GM19043 (cell line): ENCODE data around the gene RNASE1.

Experiments used
- ATAC-seq: cut with Tn5 transposase; IDR thresholded peaks from one replicate; pipeline ENCODE4 v1.9.1; 2021; ENCODE audit warnings: low read depth; ENCODE audit not compliant: unreplicated experiment

The RNASE1 gene

GRCh38 chr14:20809917-20810316 is 7.3 kb upstream of the RNASE1 start:
- no peak for ATAC-seq

- no peak for ATAC-seq
Measured at GRCh38 chr14:20808162-20808483, 5.5 kb upstream of the RNASE1 start.

GRCh38 chr14:20807304-20808161 is 4.9 kb upstream of the RNASE1 start:
- ATAC-seq = no peak

GRCh38 chr14:20805485-20805884 is 2.8 kb upstream of the RNASE1 start:
- no peak for ATAC-seq

- ATAC-seq = no peak
Measured at GRCh38 chr14:20803223-20803622, 579 bp upstream of the RNASE1 start.

GRCh38 chr14:20801726-20802125 is 918 bp downstream of the RNASE1 start:
- no peak for ATAC-seq

GRCh38 chr14:20799892-20800544 is 2.6 kb downstream of the RNASE1 start:
- ATAC-seq = no peak

- no peak for ATAC-seq
Measured at GRCh38 chr14:20799456-20799891, 3.2 kb downstream of the RNASE1 start.

- ATAC-seq = no peak
Measured at GRCh38 chr14:20798932-20799331, 3.7 kb downstream of the RNASE1 start.

GRCh38 chr14:20798318-20798717 is 4.3 kb downstream of the RNASE1 start:
- ATAC-seq = no peak

GRCh38 chr14:20797164-20797563 is 5.5 kb downstream of the RNASE1 start:
- no peak for ATAC-seq

GRCh38 chr14:20794644-20795369 is 7.8 kb downstream of the RNASE1 start:
- ATAC-seq = no peak

GRCh38 chr14:20792556-20792955 is 10.1 kb downstream of the RNASE1 start:
- no peak for ATAC-seq

- ATAC-seq = no peak
Measured at GRCh38 chr14:20791597-20791996, 11.0 kb downstream of the RNASE1 start.

- ATAC-seq = no peak
Measured at GRCh38 chr14:20791187-20791586, 11.5 kb downstream of the RNASE1 start.

GRCh38 chr14:20790464-20791116 is 12.1 kb downstream of the RNASE1 start:
- no peak for ATAC-seq

GRCh38 chr14:20789230-20789813 is 13.3 kb downstream of the RNASE1 start:
- ATAC-seq = no peak

GRCh38 chr14:20787025-20787424 is 15.6 kb downstream of the RNASE1 start:
- no peak for ATAC-seq

GRCh38 chr14:20782280-20782890 is 20.3 kb downstream of the RNASE1 start:
- ATAC-seq = peak; percentile 47

GRCh38 chr14:20781803-20782202 is 20.8 kb downstream of the RNASE1 start:
- ATAC-seq = no peak
